Fibroblast of villous mesenchyme (primary cell): ENCODE measurements around the gene RGS3. TPM values are rescaled to one million over a fixed set of nuclear protein-coding genes. Genes with fewer than 3 reads are reported as not detected.
A peak's percentile ranks its signal among the peaks of the same experiment; 100 is the strongest.

Experiments
- DNase-seq: peaks from one replicate; pipeline ENCODE4 v3.0.0-alpha.2; 2010; ENCODE audit warnings: low read depth
- H3K4me3 ChIP-seq: 2 replicates; pipeline ENCODE4 v1.5.1; 2011; ENCODE audit warnings: low read depth, mild to moderate bottlenecking, low read length
- total RNA-seq: library from RNA; depleted of rRNA; stranded (reverse); fragments of >200 nt; gene quantifications from 2 replicates; pipeline ENCODE4 v1.2.3, GENCODE V29; 2012
- TF ChIP-seq, protein P1 (sequence below): IDR thresholded peaks from 2 replicates; pipeline ENCODE4 v1.5.1; 2012; ENCODE audit warnings: low read depth, mild to moderate bottlenecking, low read length; ENCODE audit not compliant: insufficient read depth

Gene RGS3
- total RNA-seq, 1 donor: 37.1 TPM

DNA sequence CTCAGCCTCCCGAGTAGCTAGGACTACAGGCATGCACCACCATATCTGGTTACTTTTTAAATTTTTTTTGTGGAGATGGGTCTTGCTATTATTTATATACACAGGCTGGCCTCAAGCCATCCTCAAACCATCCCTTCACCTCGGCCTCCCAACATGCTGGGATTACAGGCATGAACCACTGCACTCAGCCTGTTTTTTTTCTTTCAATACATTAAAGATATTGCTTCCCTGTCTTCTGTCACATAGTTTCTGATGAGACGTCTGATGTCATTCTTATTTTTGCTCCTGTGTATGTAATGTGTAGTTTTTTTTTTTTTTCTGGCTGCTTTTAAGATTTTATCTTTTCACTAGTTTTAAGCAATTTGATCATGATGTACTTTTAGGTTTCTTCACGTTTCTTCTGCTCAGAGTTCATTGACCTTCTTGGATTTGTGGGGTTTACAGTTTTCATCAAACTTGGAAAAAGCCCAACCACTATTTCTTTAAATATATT lies 11.4 kb upstream of the RGS3 start:
- H3K4me3 ChIP-seq: no peak overlapping the region

DNA sequence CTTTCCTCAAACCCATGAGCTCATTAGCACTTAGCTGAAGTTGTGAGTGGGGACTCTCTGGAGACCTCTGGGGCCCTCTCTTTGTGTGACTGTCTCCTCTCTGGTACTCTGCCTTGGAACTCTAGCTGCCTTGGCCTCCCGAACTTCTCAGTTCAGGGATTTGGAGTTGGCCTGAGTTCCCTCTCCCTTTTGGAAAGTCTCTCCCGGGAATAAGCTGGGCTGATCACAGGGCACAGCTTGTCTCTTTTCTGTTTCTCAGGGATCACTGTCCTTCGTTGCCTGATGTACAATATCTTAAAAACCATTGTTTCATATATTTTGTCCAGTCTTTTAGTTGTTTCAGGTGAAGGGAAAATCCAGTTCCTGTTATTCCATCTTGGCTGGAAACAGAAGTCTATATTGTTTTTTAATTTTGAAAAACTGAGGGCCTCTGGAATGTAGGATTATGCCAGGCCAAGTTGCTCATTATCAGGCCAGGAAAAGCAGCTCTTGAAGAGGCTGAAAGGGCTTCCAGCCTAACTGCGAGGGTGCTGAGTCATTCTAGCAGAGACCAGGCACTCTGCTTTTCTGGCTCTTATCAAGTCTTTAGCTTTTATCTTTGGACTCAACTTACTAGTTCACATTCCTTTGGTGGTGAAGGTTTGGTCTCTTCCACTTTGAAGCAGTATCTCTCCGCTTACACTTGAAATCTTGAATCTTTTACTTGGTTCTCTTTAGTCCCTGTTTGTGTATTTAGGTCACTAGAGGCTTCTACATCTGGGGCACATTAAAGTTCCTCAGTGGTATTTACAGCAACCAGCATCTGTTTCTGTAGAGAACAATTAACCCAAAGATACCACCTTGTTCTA lies 8.4 kb upstream of the RGS3 start:
- TF ChIP-seq, protein P1, sequence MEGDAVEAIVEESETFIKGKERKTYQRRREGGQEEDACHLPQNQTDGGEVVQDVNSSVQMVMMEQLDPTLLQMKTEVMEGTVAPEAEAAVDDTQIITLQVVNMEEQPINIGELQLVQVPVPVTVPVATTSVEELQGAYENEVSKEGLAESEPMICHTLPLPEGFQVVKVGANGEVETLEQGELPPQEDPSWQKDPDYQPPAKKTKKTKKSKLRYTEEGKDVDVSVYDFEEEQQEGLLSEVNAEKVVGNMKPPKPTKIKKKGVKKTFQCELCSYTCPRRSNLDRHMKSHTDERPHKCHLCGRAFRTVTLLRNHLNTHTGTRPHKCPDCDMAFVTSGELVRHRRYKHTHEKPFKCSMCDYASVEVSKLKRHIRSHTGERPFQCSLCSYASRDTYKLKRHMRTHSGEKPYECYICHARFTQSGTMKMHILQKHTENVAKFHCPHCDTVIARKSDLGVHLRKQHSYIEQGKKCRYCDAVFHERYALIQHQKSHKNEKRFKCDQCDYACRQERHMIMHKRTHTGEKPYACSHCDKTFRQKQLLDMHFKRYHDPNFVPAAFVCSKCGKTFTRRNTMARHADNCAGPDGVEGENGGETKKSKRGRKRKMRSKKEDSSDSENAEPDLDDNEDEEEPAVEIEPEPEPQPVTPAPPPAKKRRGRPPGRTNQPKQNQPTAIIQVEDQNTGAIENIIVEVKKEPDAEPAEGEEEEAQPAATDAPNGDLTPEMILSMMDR: no peak
- no peak overlapping the region for H3K4me3 ChIP-seq
- DNase-seq: peak; percentile 91

More for the DNA sequence above, 11.4 kb upstream of the RGS3 start:
- TF ChIP-seq, protein P1: no peak
- DNase-seq: no peak

DNA sequence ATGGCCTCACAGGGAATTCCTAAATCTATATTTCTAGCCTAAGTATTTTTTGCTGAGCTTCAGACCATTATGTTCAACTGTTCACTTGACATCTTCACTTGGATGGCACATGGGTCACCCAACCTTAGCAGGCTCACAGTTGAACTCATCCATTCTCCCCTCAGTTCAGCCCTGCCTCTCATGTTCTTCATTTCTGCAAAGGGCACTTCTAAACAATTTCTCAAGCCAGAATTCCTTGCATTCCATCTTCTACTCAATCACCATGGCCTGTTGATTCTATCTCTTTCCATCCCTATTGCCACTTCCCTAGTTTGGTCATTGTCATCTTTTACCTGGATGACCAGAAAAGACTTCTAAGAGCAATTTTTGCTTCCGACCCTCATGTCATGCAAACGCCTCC lies 7.3 kb upstream of the RGS3 start:
- TF ChIP-seq, protein P1: no peak
- no peak for DNase-seq
- H3K4me3 ChIP-seq: no peak overlapping the region

DNA sequence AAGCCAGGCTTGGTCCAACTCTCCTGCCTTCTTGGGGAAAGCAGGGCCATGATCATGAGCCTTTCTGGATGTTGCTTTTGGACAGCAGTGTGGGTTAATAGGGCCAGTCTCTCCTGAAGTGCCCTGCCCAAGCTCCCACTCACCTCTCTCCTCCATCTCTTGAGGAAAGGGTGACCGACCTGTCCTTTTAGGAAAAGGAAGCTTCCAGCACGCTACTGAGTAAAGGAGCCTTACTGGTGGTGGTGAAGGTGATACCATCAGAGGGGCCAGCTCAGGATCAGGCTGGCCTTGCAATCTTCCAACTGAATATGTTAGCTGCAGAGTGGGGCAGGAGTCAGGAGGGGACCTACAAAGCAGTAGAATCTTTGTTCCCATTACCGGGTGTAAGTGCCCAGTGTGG lies 2.2 kb upstream of the RGS3 start:
- DNase-seq: no peak
- H3K4me3 ChIP-seq: no peak overlapping the region
- TF ChIP-seq, protein P1: no peak

DNA sequence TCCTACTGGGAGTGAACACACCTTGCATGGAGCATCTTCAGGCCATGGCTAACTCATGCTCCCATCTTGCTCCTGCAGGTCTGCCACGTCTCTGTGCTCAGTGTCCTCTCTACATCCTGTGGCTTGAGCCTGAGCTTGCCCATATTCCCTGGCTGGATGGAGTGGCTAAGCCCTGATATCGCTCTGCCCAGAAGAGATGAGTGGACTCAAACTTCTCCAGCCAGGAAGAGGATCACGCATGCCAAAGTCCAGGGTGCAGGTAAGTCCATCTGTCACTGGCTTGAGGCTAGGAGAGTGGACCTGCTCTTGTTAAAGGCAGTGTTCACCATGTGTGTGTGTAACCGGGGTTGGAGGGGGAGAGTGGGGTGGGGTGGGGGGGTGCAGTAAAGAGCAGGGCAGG lies 1.6 kb upstream of the RGS3 start:
- TF ChIP-seq, protein P1: no peak
- no peak overlapping the region for H3K4me3 ChIP-seq
- DNase-seq: no peak

DNA sequence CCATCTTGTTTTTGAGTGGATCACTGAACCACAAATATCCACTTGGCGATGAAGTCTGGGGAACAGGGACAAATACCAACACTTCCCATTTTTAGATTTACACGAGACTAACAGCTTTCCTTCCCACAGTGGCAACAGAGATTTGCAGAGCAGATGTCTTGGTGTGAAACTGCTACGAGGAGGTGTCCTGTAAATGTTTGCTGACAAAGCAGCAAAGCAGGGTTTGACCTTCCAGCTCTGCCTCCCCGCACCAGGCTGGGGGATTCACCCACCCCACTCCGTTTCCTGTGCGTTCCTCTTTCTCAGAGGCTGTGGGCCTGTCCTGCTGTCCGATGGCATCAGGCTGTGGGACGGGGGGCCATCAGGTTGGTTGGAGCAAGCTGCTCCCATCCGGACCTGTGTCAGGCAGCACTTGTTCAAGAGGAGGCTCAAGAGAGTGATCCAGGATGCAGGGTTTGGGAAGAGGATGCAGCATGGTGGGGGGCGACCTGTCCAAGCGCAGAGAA lies 693 bp upstream of the RGS3 start:
- DNase-seq: no peak
- no peak overlapping the region for H3K4me3 ChIP-seq

More for the DNA sequence above, 693 bp upstream of the RGS3 start:
- TF ChIP-seq, protein P1: no peak
